NCI-H526 treated with DMSO at 0.1 percent for 48 hours (cell line): Measurements from ENCODE around the gene PHETA2.
"Not testable (repeated sequence)": the region's sequence is repeated elsewhere in the genome, so short reads cannot be mapped to it uniquely, and the experiment has no call there.

Experiments used
- DNase-seq: peaks from one replicate; lab custom pipeline; 2025; lab: John Stamatoyannopoulos, UW

PHETA2 gene

GRCh38 chr22:42104332-42104860 is 30.3 kb downstream of the PHETA2 start:
- DNase-seq, result not testable (repeated sequence)

- no peak for DNase-seq
Observed at GRCh38 chr22:42108848-42109247, 34.8 kb downstream of the PHETA2 start.

GRCh38 chr22:42111798-42112197 is 37.8 kb downstream of the PHETA2 start:
- DNase-seq, result no peak

DNA sequence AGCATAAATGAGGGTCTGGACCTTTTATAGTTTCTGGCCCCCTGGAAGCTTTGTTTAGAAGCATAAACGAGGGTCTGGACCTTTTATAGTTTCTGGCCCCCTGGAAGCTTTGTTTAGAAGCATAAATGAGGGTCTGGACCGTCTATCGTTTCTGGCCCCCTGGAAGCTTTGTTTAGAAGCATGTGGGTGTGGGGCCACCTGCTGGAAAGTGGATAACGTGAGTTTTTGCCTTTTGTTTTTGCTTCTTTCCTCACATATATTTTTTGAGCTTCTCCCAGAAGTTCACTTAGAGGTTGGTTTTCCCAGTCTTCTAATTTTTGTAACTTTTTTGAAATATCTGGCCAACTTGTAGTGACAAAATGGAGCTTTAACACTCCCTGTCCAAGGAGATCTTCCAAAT is 38.7 kb downstream of the PHETA2 start:
- not testable (repeated sequence) for DNase-seq

GRCh38 chr22:42114721-42115120 is 40.7 kb downstream of the PHETA2 start:
- no peak for DNase-seq

- DNase-seq, result not testable (repeated sequence)
Observed at GRCh38 chr22:42115420-42115830, 41.4 kb downstream of the PHETA2 start.

- DNase-seq, result no peak
Observed at GRCh38 chr22:42116848-42117424, 42.9 kb downstream of the PHETA2 start.

- DNase-seq, result not testable (repeated sequence)
Observed at GRCh38 chr22:42120231-42121021, 46.4 kb downstream of the PHETA2 start.

- not testable (repeated sequence) for DNase-seq
Observed at GRCh38 chr22:42123529-42123928, 49.5 kb downstream of the PHETA2 start.

DNA sequence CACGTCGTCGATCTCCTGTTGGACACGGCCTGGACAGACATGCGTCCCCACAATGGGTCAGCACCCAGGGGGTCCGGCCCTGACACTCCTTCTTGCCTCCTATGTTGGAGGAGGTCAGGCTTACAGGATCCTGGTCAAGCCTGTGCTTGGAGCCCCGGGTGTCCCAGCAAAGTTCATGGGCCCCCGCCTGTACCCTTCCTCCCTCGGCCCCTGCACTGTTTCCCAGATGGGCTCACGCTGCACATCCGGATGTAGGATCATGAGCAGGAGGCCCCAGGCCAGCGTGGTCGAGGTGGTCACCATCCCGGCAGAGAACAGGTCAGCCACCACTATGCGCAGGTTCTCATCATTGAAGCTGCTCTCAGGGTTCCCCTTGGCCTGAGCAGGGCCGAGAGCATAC is 53.6 kb downstream of the PHETA2 start:
- DNase-seq, result no peak

DNA sequence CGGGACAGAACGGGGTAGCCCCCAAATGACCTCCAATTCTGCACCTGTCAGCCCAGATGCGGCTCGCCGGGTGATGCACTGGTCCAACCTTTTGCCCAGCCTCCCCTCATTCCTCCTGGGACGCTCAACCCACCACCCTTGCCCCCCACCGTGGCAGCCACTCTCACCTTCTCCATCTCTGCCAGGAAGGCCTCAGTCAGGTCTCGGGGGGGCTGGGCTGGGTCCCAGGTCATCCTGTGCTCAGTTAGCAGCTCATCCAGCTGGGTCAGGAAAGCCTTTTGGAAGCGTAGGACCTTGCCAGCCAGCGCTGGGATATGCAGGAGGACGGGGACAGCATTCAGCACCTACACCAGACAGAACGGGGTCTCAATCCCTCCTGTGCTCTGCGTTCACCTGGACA is 54.0 kb downstream of the PHETA2 start:
- not testable (repeated sequence) for DNase-seq
